ENCODE results near the gene RNF26.

Gene RNF26

GRCh38 chr11:119355091-119355843, 20.9 kb downstream of the RNF26 start:
- no peak for DNase-seq

DNA sequence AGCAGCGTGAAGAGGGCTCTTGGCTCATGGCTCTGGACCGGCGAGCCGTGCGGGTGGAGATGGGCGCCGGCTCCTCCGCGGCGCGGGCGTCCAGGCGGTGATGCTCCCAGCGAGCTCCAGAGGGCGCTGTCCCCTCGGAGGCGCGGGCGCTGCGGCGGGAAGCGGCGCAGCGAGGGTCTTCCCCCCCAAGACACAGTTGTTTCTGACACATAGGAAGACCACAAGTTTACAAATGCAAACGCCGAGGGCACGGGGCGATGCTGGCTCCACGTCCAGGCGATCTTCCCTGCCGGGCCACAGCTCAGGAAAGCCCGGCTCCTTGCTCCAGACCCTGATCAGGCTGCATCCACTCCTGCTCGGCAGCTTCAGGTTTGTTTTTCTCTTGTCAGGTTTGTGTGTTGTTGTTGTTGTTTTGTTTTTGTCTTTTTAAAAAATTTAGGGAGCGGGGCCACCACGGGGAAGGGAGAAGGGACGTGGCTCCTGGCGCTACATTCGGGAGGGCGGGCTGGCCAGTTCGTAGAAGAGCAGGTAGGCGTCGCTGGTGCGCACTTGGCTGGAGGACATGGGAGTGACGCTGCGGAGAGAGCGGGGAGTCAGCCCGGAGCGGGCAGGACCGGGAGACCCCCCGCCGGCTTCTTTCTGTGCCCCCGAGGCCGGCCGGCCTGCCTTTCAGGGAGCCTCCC, 22.2 kb downstream of the RNF26 start:
- peak; percentile 77 for DNase-seq

DNA sequence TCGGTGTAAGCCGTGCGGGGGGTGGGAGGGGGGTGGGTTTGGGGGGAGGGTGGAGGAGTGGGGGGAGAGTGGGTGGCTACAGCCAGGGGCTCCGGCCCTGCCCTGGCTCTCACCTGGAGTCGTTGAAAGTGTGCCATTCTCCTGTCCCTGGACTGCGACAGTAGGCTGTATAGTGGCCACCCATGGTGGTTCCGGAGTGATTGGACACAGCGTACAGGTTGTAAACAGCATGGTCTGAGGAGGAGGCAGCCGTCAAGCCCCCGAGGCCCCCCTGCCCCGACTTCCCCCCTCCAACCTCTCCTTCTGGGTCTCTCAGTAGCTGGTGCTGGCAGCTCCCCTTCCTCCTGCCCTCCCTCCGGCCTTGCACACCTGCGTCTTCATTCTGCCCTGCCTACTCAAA, 22.7 kb downstream of the RNF26 start:
- DNase-seq: no peak

DNA sequence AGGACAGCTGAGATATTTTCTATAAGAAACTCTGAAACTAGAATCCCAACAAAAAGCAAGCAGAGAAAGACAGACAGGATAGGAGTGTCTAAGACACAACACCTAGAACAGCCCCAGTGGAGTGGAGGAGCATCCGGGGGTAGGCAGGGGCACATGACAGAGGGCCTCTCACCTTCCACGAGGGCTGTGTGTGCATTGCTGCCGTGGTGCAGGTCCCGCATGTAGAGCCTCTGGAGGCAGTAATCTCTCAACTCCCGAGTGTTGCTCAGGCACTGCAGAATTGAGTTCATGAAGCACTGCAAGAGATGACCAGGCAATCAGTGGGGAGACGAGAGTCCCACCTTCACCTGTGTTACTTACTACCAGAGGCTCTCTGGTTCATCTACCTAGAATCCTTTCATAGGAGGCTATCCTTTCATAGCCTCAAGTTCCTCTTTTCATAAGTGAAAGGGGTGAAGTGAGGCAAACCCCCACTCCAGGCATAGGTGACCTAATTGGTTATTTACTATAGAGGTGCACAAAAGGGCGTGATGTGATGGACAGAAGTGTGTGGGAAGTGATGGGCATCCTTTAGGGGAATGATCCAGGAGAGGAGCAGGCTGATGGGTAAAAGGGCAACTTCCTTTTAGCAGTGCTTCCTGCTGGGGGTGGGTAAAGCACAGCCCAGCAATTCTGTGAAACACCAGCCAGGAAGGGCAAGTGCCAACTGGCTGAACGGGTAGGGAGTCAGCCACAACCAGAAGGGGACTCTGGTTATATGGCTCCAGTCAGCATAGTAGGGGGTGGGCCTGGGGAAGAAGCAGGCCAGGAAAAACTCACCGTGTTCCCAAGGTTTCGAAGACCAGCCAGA, 25.3 kb downstream of the RNF26 start:
- no peak for DNase-seq

- DNase-seq: peak; percentile 78
These were observed 26.9 kb downstream of the RNF26 start for GRCh38 chr11:119361056-119361787.

GRCh38 chr11:119361941-119362725, 27.8 kb downstream of the RNF26 start:
- no peak for DNase-seq

GRCh38 chr11:119362741-119363080, 28.4 kb downstream of the RNF26 start:
- no peak for DNase-seq

DNA sequence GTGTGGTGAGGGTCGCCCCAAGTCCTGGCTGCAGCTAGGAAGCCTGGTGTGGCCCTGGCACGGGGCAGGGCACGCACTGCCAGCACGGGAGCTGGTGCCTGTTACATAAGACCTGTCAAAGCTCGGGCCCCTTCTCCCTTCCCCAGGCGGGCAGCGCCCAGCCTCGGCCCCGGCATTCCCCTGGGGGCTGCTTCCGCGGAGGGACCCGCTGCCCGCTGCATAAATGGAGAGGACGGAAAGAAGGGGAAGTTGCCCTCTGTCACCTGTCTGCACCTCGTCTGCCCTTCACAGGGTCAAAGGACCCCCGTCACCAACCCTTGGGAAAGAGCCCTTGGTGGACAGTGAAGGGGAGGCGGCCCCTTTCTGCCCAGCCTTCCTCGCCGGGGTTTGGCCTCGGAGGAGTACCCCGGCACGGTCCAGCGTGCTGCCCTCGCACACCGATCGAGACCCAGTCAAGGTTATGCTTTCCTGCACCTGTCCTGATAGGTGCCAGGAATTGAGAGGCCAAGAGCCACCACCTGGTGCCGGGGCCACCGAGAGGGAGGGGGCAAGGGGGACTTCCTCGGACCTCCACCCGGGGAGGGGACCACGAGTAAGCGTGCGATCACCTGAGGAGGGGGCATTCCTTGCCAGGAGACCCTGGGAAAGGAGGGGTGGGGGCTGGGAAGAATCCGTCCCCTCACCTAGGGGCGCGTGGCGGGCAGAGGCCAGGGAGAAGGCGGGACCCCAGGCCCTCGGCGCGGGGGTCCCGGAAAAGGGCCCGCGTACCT, 28.9 kb downstream of the RNF26 start:
- DNase-seq: no peak

DNA sequence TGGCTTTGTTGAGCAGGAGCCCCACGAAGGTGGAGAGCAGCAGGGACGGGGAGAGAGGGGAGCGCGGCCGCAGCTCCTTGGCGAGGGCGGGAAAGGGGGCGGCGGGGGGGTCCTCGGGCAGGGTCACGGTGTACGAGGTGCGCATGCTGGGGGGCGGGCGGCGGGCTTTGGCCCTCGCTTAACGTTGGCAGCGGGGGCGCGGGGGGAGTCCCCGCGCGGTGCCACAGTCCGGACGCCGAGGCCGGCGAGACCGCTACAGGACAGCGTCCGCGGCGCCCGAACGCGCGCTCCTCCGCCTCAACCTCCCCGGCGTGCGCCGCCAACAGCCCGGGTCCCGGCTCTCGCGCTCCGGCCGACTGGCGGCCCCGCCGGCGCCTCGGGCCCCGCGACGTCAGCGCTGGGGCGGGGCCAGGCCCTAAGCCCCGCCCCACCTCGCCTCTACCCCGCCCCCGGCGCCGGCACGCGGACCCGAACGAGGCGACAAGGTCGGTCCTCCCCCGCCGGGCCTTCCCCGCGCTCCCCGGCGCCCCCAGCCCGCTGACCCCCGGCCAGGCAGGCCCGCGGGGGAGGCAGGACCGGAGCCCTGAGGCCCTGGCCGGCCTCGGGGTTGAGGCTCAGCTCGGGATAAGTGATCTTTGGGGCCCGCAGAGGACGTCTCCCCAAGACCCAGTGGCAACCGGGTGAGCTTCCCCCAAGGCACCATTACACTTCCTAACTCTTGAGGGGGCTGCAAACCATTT, 29.7 kb downstream of the RNF26 start:
- peak; percentile 62 for DNase-seq

- DNase-seq: no peak
These were observed 30.8 kb downstream of the RNF26 start for GRCh38 chr11:119365071-119365591.

- DNase-seq: no peak
These were observed 32.6 kb downstream of the RNF26 start for GRCh38 chr11:119366690-119367620.

- DNase-seq: no peak
These were observed 33.4 kb downstream of the RNF26 start for GRCh38 chr11:119367661-119368120.

GRCh38 chr11:119368121-119369034, 34.1 kb downstream of the RNF26 start:
- DNase-seq: no peak

DNA sequence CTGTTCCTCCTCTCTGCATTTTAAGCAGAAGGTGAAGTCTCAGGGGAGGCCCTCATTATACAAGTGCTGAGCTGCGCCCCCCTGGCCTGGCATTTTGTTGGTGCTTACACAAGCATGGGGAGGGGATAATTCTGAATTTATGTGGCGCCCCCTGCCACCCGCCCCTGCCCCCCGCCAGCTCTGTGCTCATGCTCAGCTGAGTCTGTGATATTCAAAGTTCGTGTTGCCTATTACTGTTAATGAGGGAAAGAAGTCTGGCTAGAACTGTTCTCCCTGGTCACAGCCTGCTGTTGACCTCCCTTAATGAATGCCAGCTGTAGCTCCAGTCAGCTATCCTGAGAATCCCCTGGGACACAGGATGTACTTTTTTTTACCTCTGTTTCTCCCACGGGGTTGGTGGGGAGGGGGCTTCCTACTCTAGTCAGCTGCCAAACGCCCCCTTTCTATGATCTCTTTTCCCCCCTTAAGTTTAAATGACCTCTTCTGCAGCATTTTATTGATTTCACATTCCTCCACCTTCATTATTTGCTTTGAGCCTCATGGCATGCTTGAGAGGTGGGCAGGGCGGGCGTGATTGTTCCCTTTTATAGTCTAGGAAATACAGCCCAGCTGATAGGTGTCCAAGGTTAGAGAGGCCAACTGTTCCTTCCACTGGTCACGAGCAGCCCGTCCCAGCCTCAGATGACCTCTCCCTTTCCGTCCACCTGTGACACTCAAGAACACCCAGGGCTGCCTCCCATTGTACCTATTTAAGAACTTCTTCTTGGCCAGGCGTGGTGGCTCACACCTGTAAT, 35.0 kb downstream of the RNF26 start:
- no peak for DNase-seq

DNA sequence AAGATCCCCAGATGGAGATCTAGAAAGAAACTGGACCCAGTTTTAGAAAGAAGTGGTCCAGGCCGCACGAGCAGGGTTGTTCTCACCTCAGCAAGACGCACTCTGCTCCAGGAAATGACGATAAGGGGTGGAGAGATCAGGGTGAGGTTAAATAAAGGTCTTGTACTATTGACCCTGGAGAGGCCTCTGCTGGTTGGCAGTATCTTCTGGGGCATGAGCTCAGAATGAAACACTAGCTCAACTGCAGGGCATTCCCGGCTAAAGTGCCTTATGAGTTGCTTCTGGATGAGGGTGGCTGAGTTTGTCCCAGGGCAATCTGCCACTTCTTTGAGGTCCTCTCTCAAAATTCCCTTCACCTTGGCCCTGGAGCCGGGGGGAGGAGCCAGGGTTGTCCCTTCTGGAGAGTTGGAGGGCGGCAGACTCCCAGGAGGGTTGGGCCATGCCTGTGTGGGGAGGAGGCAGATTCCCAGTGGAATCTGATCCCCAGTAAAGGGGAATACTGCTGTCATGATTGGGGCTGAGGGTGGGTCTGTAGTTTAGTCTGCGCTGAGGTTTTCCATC, 36.2 kb downstream of the RNF26 start:
- no peak for DNase-seq

GRCh38 chr11:119371067-119371601, 36.8 kb downstream of the RNF26 start:
- DNase-seq: no peak

Data from activated CD4-positive, alpha-beta T cell treated with anti-CD3 and anti-CD28 coated beads, Interleukin-10, Interleukin-2, amounts not matched to agents 100 ng/mL and 50 ng/mL, durations not matched to agents 16 hours and 8 hours (primary cell).